DND-41 (cell line): ENCODE measurements around the gene MYEF2.

Experiments
- EZH2 ChIP-seq: IDR thresholded peaks from 3 replicates; pipeline ENCODE4 v1.6.1; 2012; ENCODE audit warnings: borderline replicate concordance, low read depth, mild to moderate bottlenecking, moderate library complexity, low read length, inconsistent platforms; ENCODE audit not compliant: severe bottlenecking
- TF ChIP-seq, protein P1 (sequence below): IDR thresholded peaks from 2 replicates; pipeline ENCODE4 v1.5.1; 2012; ENCODE audit warnings: borderline replicate concordance, low read length, moderate library complexity, mild to moderate bottlenecking; ENCODE audit not compliant: poor library complexity, severe bottlenecking; ENCODE audit errors: extremely low read depth

DNA sequence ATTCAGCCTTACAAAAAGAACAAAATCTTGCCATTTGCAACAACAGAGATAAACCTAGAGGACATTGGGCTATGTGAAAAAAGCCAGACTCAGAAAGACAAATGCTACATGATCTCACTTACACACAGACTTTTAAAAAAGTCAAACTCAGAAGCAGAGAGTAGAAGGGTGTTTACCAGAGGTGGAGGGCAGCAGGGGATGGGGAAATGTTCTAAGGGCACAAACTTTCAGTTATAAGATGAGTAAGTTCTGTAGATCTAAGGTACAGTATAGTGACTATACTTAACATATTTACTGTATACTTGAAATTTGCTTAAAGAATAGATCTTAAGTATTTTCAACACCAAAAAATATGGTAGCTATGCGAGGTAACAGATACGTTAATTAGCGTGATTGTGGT is 3.0 kb downstream of the MYEF2 start:
- TF ChIP-seq, protein P1, sequence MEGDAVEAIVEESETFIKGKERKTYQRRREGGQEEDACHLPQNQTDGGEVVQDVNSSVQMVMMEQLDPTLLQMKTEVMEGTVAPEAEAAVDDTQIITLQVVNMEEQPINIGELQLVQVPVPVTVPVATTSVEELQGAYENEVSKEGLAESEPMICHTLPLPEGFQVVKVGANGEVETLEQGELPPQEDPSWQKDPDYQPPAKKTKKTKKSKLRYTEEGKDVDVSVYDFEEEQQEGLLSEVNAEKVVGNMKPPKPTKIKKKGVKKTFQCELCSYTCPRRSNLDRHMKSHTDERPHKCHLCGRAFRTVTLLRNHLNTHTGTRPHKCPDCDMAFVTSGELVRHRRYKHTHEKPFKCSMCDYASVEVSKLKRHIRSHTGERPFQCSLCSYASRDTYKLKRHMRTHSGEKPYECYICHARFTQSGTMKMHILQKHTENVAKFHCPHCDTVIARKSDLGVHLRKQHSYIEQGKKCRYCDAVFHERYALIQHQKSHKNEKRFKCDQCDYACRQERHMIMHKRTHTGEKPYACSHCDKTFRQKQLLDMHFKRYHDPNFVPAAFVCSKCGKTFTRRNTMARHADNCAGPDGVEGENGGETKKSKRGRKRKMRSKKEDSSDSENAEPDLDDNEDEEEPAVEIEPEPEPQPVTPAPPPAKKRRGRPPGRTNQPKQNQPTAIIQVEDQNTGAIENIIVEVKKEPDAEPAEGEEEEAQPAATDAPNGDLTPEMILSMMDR = no peak
- TF ChIP-seq EZH2 = no peak
